Brain microvascular endothelial cell (primary cell): ENCODE results near the gene EEA1.

Experiments used
- DNase-seq: peaks from one replicate; pipeline ENCODE4 v3.0.0-alpha.2; 2020
- H3K27ac ChIP-seq: fragments of 250-450 bp; sonication (Bioruptor Pico); 2 replicates; pipeline ENCODE4 v1.5.1; 2020; ENCODE audit warnings: mild to moderate bottlenecking, moderate library complexity
- H3K27me3 ChIP-seq: fragments of 250-450 bp; sonication (Bioruptor Pico); replicated peaks from 2 replicates; pipeline ENCODE4 v1.5.1; 2020; ENCODE audit warnings: mild to moderate bottlenecking
- H3K36me3 ChIP-seq: fragments of 250-450 bp; sonication (Bioruptor Pico); replicated peaks from 2 replicates; pipeline ENCODE4 v1.5.1; 2020; ENCODE audit warnings: mild to moderate bottlenecking
- H3K4me3 ChIP-seq: 2 replicates; pipeline ENCODE4 v1.5.1; 2011; ENCODE audit warnings: low read depth, mild to moderate bottlenecking, control low read depth, low read length, moderate library complexity
- in situ Hi-C: cut with HindIII; loops from 2 replicates; pipeline ENCODE4 v1.10.0; 2017; ENCODE audit warnings: low sequenced_read_pairs, low pct_ligation_motif_present
- TF ChIP-seq, protein P1 (sequence below): IDR thresholded peaks from 2 replicates; pipeline ENCODE4 v1.5.1; 2011; ENCODE audit warnings: low read depth, mild to moderate bottlenecking, moderate library complexity, low read length, control low read depth, inconsistent platforms; ENCODE audit errors: missing control alignments

Gene EEA1

GRCh38 chr12:92844151-92844763, 84.8 kb downstream of the EEA1 start:
- TF ChIP-seq, protein P1, sequence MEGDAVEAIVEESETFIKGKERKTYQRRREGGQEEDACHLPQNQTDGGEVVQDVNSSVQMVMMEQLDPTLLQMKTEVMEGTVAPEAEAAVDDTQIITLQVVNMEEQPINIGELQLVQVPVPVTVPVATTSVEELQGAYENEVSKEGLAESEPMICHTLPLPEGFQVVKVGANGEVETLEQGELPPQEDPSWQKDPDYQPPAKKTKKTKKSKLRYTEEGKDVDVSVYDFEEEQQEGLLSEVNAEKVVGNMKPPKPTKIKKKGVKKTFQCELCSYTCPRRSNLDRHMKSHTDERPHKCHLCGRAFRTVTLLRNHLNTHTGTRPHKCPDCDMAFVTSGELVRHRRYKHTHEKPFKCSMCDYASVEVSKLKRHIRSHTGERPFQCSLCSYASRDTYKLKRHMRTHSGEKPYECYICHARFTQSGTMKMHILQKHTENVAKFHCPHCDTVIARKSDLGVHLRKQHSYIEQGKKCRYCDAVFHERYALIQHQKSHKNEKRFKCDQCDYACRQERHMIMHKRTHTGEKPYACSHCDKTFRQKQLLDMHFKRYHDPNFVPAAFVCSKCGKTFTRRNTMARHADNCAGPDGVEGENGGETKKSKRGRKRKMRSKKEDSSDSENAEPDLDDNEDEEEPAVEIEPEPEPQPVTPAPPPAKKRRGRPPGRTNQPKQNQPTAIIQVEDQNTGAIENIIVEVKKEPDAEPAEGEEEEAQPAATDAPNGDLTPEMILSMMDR: no peak
- Histone ChIP-seq H3K27ac (no peak overlapping the region), H3K4me3 (no peak overlapping the region), H3K27me3 (no peaks in the 10 kb centered on the region), H3K36me3 (peaks cover 9% of the 10 kb centered on the region)
- in situ Hi-C loops: no loop called here
- no peak for DNase-seq

DNA sequence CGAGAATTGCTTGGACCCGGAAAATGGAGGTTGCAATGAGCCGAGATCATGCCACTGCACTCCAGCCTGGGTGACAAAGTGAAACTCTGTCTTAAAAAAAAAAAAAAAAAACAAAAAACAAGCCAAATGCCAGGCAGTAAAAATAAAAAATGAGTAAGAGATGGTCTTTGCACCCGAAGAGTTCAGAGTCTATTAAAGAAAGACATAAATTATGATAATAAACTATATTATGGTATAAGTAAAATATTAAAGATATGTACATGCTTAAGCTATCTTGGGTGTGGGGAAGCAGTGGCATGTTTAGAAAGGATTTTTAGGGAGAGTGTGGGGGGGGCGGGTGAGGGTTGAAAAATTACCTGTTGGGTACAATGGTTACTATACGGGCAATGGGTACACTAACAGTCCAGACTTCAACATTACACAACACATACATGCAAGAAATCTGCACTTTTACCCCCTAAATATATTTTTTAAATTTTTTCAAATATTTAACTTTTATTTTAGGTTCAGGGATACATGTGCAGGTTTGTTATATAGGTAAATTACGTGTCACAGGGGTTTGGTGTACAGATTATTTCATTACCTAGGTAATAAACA, 99.3 kb downstream of the EEA1 start:
- no peak for DNase-seq
- H3K27ac ChIP-seq: no peak overlapping the region
- TF ChIP-seq, protein P1: no peak
- in situ Hi-C loops: no loop called here
- H3K4me3 ChIP-seq: no peak overlapping the region
- H3K27me3 ChIP-seq: no peaks in the 10 kb centered on the region
- peaks cover 5% of the 10 kb centered on the region for H3K36me3 ChIP-seq

GRCh38 chr12:92828565-92828964, 100.5 kb downstream of the EEA1 start:
- H3K27ac ChIP-seq: no peak overlapping the region
- peaks cover 5% of the 10 kb centered on the region for H3K36me3 ChIP-seq
- TF ChIP-seq, protein P1: no peak
- no peaks in the 10 kb centered on the region for H3K27me3 ChIP-seq
- DNase-seq: no peak
- no peak overlapping the region for H3K4me3 ChIP-seq
- in situ Hi-C loops: no loop called here

GRCh38 chr12:92827836-92828431, 101.2 kb downstream of the EEA1 start:
- H3K27ac ChIP-seq: no peak overlapping the region
- in situ Hi-C loops: no loop called here
- H3K4me3 ChIP-seq: no peak overlapping the region
- peaks cover 5% of the 10 kb centered on the region for H3K36me3 ChIP-seq
- TF ChIP-seq, protein P1: peak; percentile 92
- H3K27me3 ChIP-seq: no peaks in the 10 kb centered on the region
- peak; percentile 57 for DNase-seq

GRCh38 chr12:92821142-92821541, 108.0 kb downstream of the EEA1 start:
- in situ Hi-C loops: no loop called here
- H3K27me3 ChIP-seq: no peaks in the 10 kb centered on the region
- no peak overlapping the region for H3K4me3 ChIP-seq
- no peak overlapping the region for H3K27ac ChIP-seq
- H3K36me3 ChIP-seq: peaks cover 2% of the 10 kb centered on the region
- TF ChIP-seq, protein P1: no peak
- DNase-seq: no peak

- Histone ChIP-seq H3K27me3 (no peaks in the 10 kb centered on the region), H3K36me3 (no peaks in the 10 kb centered on the region), H3K4me3 (no peak overlapping the region), H3K27ac (no peak overlapping the region)
- TF ChIP-seq, protein P1: no peak
- in situ Hi-C loops: no loop called here
- no peak for DNase-seq
Measured at GRCh38 chr12:92814584-92814983, 114.5 kb downstream of the EEA1 start.
